ENCODE data around the gene PLS3.

Gene PLS3

GRCh38 chrX:115592997-115593734 is 32.2 kb downstream of the PLS3 start:
- H3K36me3 ChIP-seq (replicated peaks in 1 of 2; ENCODE audit: control insufficient read depth in 2 of 2, insufficient read depth in 2 of 2, low read length in 2 of 2) = no peaks in the 10 kb centered on the region
- no peak overlapping the region for H2BK15ac ChIP-seq (ENCODE audit: low read length)
- DNase-seq (ENCODE audit: low spot score) = no peak
- no peak overlapping the region for H3K4ac ChIP-seq (ENCODE audit: low read length)
- H2AFZ ChIP-seq (ENCODE audit: low read length) = no peak overlapping the region
- no peak overlapping the region for H3K27ac ChIP-seq (replicated peaks; ENCODE audit: low read length)
- H3K9ac ChIP-seq (ENCODE audit: low read depth, low read length, poor library complexity) = no peak overlapping the region
- H3K27me3 ChIP-seq (ENCODE audit: control insufficient read depth in 3 of 3, insufficient read depth in 3 of 3, low read depth in 1 of 3, low read length in 3 of 3) = no peaks in the 10 kb centered on the region
- no peak overlapping the region for H3K18ac ChIP-seq (ENCODE audit: low read length)
- no peak overlapping the region for H4K91ac ChIP-seq (ENCODE audit: low read depth, low read length, poor library complexity)
- H2AK5ac ChIP-seq (ENCODE audit: low read depth, low read length) = no peak overlapping the region
- no peak overlapping the region for H2BK12ac ChIP-seq (ENCODE audit: low read length)
- no peak overlapping the region for H2BK5ac ChIP-seq (ENCODE audit: low read length)
- H3K23ac ChIP-seq (ENCODE audit: low read depth, low read length, poor library complexity) = no peak overlapping the region
- H2BK120ac ChIP-seq (ENCODE audit: low read depth, low read length) = no peak overlapping the region
- H3K14ac ChIP-seq (ENCODE audit: low read length) = no peak overlapping the region
- no CpG with 5 or more reads among the region's 8 CpGs for WGBS, 2 donors (ENCODE audit: extremely low coverage in 2 of 2, insufficient read length in 2 of 2, insufficient replicate concordance in 1 of 2)
- no peak overlapping the region for H3K4me2 ChIP-seq (ENCODE audit: insufficient read depth, low read length, poor library complexity, severe bottlenecking)
- H4K8ac ChIP-seq (ENCODE audit: low read depth, low read length) = no peak overlapping the region
- peak overlapping the region in 1 of 2 donors; percentile 15 for H3K4me3 ChIP-seq (ENCODE audit: low read length in 2 of 2)
- H3K4me1 ChIP-seq (ENCODE audit: control insufficient read depth in 2 of 2, insufficient read depth in 1 of 2, low read depth in 1 of 2, low read length in 2 of 2) = no peaks in the 10 kb centered on the region
- no peaks in the 10 kb centered on the region for H3K9me3 ChIP-seq (replicated peaks in 1 of 2; ENCODE audit: control insufficient read depth in 2 of 2, insufficient read depth in 1 of 2, low read depth in 1 of 2, low read length in 2 of 2)
- H3K79me1 ChIP-seq (ENCODE audit: low read depth, low read length) = no peaks in the 10 kb centered on the region

DNA sequence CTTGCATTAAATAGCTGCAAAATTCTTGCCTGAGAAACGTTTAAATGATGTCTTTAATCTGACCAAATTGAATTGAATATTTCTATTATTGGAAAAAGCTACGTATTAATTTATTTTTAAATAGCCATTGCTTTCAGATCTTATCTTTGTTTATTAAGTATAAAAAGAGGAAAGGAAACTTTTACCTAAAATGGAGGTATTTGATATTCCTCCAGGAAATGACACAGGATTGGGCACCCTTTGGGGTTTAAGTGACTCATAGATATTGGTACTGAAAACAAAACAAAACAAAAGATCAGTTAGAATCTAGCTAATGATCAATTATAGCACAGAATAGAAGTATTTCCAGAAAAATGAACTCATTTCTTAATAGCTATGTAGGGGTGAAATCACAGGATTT is 34.1 kb downstream of the PLS3 start:
- Histone ChIP-seq H3K9ac (ENCODE audit: low read depth, low read length, poor library complexity) (no peak overlapping the region), H2BK15ac (ENCODE audit: low read length) (no peak overlapping the region), H2AK5ac (ENCODE audit: low read depth, low read length) (no peak overlapping the region), H4K8ac (ENCODE audit: low read depth, low read length) (no peak overlapping the region), H2AFZ (ENCODE audit: low read length) (no peak overlapping the region), H2BK12ac (ENCODE audit: low read length) (no peak overlapping the region), H3K14ac (ENCODE audit: low read length) (no peak overlapping the region), H3K36me3 (replicated peaks in 1 of 2; ENCODE audit: control insufficient read depth in 2 of 2, insufficient read depth in 2 of 2, low read length in 2 of 2) (no peaks in the 10 kb centered on the region), H3K9me3 (replicated peaks in 1 of 2; ENCODE audit: control insufficient read depth in 2 of 2, insufficient read depth in 1 of 2, low read depth in 1 of 2, low read length in 2 of 2) (no peaks in the 10 kb centered on the region), H3K18ac (ENCODE audit: low read length) (no peak overlapping the region), H3K4me2 (ENCODE audit: insufficient read depth, low read length, poor library complexity, severe bottlenecking) (no peak overlapping the region), H3K27ac (replicated peaks; ENCODE audit: low read length) (no peak overlapping the region), H2BK120ac (ENCODE audit: low read depth, low read length) (no peak overlapping the region), H3K4ac (ENCODE audit: low read length) (no peak overlapping the region), H3K79me1 (ENCODE audit: low read depth, low read length) (no peaks in the 10 kb centered on the region), H3K4me1 (ENCODE audit: control insufficient read depth in 2 of 2, insufficient read depth in 1 of 2, low read depth in 1 of 2, low read length in 2 of 2) (no peaks in the 10 kb centered on the region), H3K27me3 (ENCODE audit: control insufficient read depth in 3 of 3, insufficient read depth in 3 of 3, low read depth in 1 of 3, low read length in 3 of 3) (no peaks in the 10 kb centered on the region), H3K4me3 (ENCODE audit: low read length in 2 of 2) (peak overlapping the region in 1 of 2 donors; percentile 34), H4K91ac (ENCODE audit: low read depth, low read length, poor library complexity) (no peak overlapping the region), H2BK5ac (ENCODE audit: low read length) (no peak overlapping the region), H3K23ac (ENCODE audit: low read depth, low read length, poor library complexity) (no peak overlapping the region)
- DNase-seq (ENCODE audit: low spot score) = no peak
- no CpG with 5 or more reads among the region's 2 CpGs for WGBS, 2 donors (ENCODE audit: extremely low coverage in 2 of 2, insufficient read length in 2 of 2, insufficient replicate concordance in 1 of 2)

DNA sequence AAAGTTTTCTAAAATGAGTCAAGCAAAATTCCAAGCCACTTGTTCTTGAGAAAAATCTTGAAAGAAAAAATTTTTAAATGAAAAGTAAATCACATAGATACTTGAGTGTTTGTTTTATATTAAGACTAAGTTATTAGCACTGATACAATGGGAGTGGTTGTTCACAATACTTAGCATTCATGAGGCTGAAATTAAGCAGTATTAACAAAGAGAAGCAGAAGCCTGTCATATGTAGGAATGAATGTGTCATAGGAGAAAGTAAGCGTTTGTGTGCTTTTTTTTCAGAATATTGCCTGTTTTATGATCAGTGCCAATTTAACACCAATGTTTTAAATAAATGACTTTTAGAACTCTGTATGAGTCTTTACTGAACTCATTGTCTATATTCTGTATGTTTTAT is 37.6 kb downstream of the PLS3 start:
- Histone ChIP-seq H4K8ac (ENCODE audit: low read depth, low read length) (no peak overlapping the region), H2BK12ac (ENCODE audit: low read length) (no peak overlapping the region), H2BK120ac (ENCODE audit: low read depth, low read length) (no peak overlapping the region), H3K23ac (ENCODE audit: low read depth, low read length, poor library complexity) (no peak overlapping the region), H3K9me3 (replicated peaks in 1 of 2; ENCODE audit: control insufficient read depth in 2 of 2, insufficient read depth in 1 of 2, low read depth in 1 of 2, low read length in 2 of 2) (no peaks in the 10 kb centered on the region), H3K27ac (replicated peaks; ENCODE audit: low read length) (no peak overlapping the region), H3K27me3 (ENCODE audit: control insufficient read depth in 3 of 3, insufficient read depth in 3 of 3, low read depth in 1 of 3, low read length in 3 of 3) (no peaks in the 10 kb centered on the region), H3K4ac (ENCODE audit: low read length) (no peak overlapping the region), H3K18ac (ENCODE audit: low read length) (no peak overlapping the region), H3K4me1 (ENCODE audit: control insufficient read depth in 2 of 2, insufficient read depth in 1 of 2, low read depth in 1 of 2, low read length in 2 of 2) (no peaks in the 10 kb centered on the region), H2BK15ac (ENCODE audit: low read length) (no peak overlapping the region), H3K36me3 (replicated peaks in 1 of 2; ENCODE audit: control insufficient read depth in 2 of 2, insufficient read depth in 2 of 2, low read length in 2 of 2) (no peaks in the 10 kb centered on the region), H2BK5ac (ENCODE audit: low read length) (no peak overlapping the region), H3K79me1 (ENCODE audit: low read depth, low read length) (no peaks in the 10 kb centered on the region), H3K14ac (ENCODE audit: low read length) (no peak overlapping the region), H4K91ac (ENCODE audit: low read depth, low read length, poor library complexity) (no peak overlapping the region), H3K9ac (ENCODE audit: low read depth, low read length, poor library complexity) (no peak overlapping the region), H3K4me3 (ENCODE audit: low read length in 2 of 2) (no peak overlapping the region), H2AFZ (ENCODE audit: low read length) (no peak overlapping the region), H2AK5ac (ENCODE audit: low read depth, low read length) (no peak overlapping the region), H3K4me2 (ENCODE audit: insufficient read depth, low read length, poor library complexity, severe bottlenecking) (no peak overlapping the region)
- DNase-seq (ENCODE audit: low spot score) = no peak
- WGBS, 2 donors (ENCODE audit: extremely low coverage in 2 of 2, insufficient read length in 2 of 2, insufficient replicate concordance in 1 of 2) = no CpG with 5 or more reads among the region's 1 CpG

DNA sequence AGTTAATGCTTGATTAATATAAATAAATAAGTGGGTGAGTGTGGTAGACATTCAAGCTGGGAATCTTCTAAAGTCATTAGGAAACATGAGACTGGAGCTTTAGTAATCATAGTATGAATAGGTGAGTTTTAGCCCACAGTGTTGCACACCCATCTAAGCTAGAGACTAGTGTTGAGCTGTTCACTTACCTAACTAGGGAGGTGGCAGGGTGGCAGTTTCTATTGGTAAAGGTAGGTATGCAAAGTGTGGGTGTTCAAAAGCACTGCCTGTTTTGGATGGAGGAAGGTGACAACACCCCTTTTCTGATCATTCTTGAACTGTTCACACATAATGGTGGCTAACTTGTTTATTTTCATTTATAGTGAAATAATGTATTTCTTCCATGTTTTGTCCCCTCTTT is 41.3 kb downstream of the PLS3 start:
- Histone ChIP-seq H2BK15ac (ENCODE audit: low read length) (no peak overlapping the region), H3K4me3 (ENCODE audit: low read length in 2 of 2) (no peak overlapping the region), H3K14ac (ENCODE audit: low read length) (no peak overlapping the region), H3K79me1 (ENCODE audit: low read depth, low read length) (no peaks in the 10 kb centered on the region), H4K8ac (ENCODE audit: low read depth, low read length) (no peak overlapping the region), H3K9me3 (replicated peaks in 1 of 2; ENCODE audit: control insufficient read depth in 2 of 2, insufficient read depth in 1 of 2, low read depth in 1 of 2, low read length in 2 of 2) (no peaks in the 10 kb centered on the region), H3K36me3 (replicated peaks in 1 of 2; ENCODE audit: control insufficient read depth in 2 of 2, insufficient read depth in 2 of 2, low read length in 2 of 2) (peaks cover 0 to 2% of the 10 kb centered on the region in 2 donors), H2AFZ (ENCODE audit: low read length) (no peak overlapping the region), H3K4me2 (ENCODE audit: insufficient read depth, low read length, poor library complexity, severe bottlenecking) (no peak overlapping the region), H2BK120ac (ENCODE audit: low read depth, low read length) (no peak overlapping the region), H3K9ac (ENCODE audit: low read depth, low read length, poor library complexity) (no peak overlapping the region), H3K4me1 (ENCODE audit: control insufficient read depth in 2 of 2, insufficient read depth in 1 of 2, low read depth in 1 of 2, low read length in 2 of 2) (no peaks in the 10 kb centered on the region), H3K4ac (ENCODE audit: low read length) (no peak overlapping the region), H2BK12ac (ENCODE audit: low read length) (no peak overlapping the region), H3K18ac (ENCODE audit: low read length) (no peak overlapping the region), H3K27ac (replicated peaks; ENCODE audit: low read length) (no peak overlapping the region), H3K27me3 (ENCODE audit: control insufficient read depth in 3 of 3, insufficient read depth in 3 of 3, low read depth in 1 of 3, low read length in 3 of 3) (no peaks in the 10 kb centered on the region), H3K23ac (ENCODE audit: low read depth, low read length, poor library complexity) (no peak overlapping the region), H4K91ac (ENCODE audit: low read depth, low read length, poor library complexity) (no peak overlapping the region), H2AK5ac (ENCODE audit: low read depth, low read length) (no peak overlapping the region), H2BK5ac (ENCODE audit: low read length) (no peak overlapping the region)
- no peak for DNase-seq (ENCODE audit: low spot score)
